Superior temporal gyrus (tissue), 1 donor: ENCODE measurements around the gene WWP2.

Source experiments
- DNase-seq: peaks from one replicate; pipeline ENCODE4 v3.0.0-alpha.2; 2016; ENCODE audit errors: extremely low spot score

WWP2 gene

GRCh38 chr16:69927056-69927757 is 165.1 kb downstream of the WWP2 start:
- peak; percentile 40 for DNase-seq

DNA sequence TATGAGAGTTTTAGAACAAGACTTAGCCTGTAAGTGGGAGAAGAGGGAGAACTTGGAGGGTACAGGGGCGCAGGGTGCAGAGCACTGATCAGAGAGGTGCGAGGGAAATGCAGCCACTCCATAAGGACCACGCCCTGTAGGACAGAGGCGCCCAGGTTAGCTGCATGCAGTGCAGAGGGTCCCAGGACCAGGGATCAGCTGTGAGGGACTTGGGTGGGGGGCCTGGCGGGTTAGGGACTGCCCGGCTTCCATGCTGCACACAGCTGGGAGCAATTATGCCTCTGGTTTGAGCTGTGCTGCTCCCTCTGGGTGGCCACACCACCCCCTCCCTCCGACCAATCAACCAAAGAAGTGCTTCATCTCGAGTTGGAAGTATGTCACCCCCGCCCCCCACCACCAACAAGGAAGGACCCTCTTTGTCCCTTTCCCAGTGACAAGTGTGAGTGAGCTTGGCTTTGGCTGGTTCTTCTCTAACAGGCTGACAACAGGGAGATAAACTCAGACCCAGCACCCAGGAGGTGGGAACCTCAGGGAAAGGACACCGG is 166.8 kb downstream of the WWP2 start:
- DNase-seq: no peak

DNA sequence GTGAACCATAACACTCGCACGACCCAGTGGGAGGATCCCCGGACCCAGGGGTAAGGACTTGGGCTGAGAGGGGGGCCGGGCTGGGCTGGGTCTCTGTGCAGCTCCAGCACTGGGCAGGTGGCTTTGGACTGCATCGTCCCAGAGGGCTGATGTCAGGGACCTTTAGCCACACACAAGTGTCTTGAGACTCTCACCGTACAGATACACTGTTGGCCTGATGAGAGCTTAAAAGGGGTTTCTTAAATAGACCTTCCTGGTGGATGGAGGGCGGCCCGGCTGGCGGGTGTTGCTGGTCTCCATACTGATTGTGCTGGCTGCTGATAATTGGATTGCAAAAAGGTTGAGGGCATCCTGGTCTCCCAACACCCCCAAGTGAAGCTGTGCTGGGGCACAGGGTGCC is 167.3 kb downstream of the WWP2 start:
- no peak for DNase-seq

GRCh38 chr16:69930117-69930776 is 168.1 kb downstream of the WWP2 start:
- peak; percentile 79 for DNase-seq

DNA sequence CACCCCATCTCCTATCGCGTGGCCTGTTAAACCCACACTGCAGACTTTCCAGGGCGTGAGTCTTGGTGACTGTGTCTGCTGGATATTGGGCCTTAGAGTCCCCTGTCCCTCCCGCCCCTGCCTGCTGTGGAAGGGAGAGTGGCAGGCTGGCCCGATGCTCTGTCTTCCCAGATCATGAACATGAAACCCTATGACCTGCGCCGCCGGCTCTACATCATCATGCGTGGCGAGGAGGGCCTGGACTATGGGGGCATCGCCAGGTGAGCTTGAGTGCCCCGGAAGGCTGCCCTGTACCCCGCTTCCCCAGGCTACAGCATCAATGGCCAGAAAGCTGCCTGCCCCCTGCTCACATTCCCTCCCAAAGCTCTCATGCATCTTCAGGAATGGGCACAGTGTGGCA is 169.5 kb downstream of the WWP2 start:
- no peak for DNase-seq

DNA sequence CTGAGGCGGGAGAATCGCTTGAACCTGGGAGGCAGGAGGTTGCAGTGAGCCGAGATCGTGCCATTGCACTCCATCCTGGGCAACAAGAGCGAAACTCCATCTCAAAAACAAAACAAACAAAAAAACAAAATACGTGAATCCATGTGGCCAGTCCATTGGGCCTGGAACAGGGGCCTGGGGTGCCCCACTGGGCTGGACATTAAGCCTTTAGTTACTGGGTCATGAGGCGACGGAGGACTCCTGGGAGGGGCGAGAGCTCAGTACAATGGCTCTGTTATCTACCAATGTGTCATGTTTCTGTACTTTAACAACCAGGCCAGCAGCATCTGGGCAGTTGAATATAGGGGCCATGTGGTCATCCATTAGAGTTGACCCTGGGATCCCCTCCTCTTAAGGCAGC is 170.1 kb downstream of the WWP2 start:
- DNase-seq: peak; percentile 81

- DNase-seq: no peak
Measured at GRCh38 chr16:69932691-69933392, 170.7 kb downstream of the WWP2 start.

DNA sequence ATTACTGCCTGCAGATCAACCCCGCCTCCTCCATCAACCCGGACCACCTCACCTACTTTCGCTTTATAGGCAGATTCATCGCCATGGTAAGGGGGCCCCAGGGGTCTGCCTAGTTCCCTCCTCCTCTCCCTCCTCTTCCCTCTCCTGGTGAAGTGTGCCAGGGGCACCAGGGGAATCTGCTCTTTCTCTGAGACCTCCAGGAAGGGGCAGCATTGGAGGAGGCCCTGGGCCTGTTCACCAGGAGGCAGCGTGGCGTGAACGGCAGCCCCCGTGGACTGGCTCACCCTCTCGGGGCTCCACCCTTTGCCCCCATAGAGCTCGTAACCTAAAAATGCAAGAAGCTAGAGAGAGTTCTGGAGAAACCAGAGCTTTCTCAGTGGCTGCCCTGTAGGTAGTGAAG is 171.9 kb downstream of the WWP2 start:
- DNase-seq: no peak

- DNase-seq: no peak
Measured at GRCh38 chr16:69934751-69935150, 172.6 kb downstream of the WWP2 start.

DNA sequence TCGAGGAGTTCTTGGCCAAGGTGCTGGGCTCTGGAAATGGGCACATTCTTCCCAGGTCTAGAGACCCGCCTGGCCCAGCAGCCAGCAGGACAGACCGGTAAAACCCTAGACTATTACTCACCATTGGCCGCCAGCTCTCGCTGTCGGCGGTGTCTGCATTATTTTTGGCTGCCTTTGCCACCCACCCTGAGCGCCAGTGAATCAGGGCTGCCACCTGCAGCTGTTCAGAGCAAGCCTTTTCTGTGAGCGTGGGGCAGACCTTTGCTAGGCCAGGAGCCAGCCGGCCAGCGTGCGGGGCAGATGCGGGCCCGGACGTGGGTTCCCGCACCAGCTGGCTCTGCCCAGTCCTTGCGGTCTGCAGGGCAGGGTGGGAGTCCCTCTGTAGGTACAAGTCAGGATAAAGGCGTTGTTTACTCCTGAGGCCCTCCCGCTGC is 173.2 kb downstream of the WWP2 start:
- DNase-seq: peak; percentile 27

- DNase-seq: no peak
Measured at GRCh38 chr16:69935740-69936139, 173.6 kb downstream of the WWP2 start.

- DNase-seq: no peak
Measured at GRCh38 chr16:69936252-69936651, 174.1 kb downstream of the WWP2 start.

- no peak for DNase-seq
Measured at GRCh38 chr16:69936751-69937211, 174.6 kb downstream of the WWP2 start.

- DNase-seq: peak; percentile 78
Measured at GRCh38 chr16:69937465-69937951, 175.4 kb downstream of the WWP2 start.

GRCh38 chr16:69938981-69939820 is 177.1 kb downstream of the WWP2 start:
- no peak for DNase-seq

- DNase-seq: no peak
Measured at GRCh38 chr16:69939821-69940585, 177.9 kb downstream of the WWP2 start.

GRCh38 chr16:69940676-69941075 is 178.5 kb downstream of the WWP2 start:
- DNase-seq: no peak

DNA sequence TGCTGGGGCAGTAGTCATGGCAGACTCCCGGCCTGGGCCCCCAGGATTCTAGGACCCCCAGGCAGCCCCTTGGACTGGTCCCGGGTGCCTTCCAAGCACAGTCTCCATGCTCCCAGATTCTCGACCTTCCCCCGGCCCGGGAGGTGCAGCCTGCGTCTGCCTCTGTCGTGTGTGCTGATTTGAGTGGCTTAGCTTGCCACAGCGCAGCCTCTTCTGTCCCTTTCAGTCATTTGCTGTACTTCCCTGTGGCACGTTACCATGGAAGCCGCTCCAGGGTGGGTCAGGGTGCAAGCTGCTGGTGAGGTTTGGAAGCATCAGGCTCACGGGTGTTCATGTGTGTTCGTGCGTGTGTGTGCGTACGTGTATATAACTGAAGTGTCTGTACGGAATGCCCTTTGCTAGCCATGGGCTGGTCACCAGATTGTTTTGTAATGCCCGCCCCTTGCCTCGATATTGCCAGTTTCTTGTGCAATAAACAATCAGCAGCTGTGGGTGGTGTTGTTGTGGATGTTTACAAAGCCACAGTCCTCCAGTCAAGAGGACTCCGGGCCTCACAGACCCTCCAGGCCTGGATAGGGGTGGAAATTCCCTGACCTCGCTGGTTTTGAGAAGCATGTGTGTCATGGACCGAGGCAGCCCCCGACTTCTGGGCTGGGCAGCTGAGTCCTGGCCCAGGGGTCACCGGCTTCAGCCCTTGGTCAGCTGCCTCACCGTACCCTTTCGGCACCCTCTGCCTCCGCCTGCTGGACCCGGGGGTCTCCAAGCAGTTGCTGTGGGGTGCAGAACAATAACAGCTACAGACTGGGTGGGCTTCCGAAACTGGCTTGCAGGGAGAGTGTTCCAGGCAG is 179.3 kb downstream of the WWP2 start:
- no peak for DNase-seq

DNA sequence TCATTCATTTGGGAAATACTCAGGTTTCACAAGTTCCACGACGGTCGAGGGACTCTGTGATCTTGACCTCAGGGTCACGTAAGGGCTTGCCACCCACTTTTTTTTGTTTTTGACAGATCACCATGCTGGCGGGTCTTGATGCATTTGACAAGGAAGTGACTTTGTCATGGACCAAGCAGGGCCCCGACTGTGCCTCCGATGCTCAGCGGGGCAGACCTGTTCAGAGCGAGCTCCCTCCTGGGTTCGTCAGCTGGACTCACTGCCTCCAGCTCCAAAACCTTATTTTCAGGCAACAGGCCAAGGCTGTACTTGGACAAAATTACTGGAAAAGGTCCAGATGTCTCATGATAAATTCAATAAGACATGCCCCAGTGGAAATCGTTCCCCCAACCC is 180.0 kb downstream of the WWP2 start:
- DNase-seq: no peak
